Adrenal gland (tissue), 12 donors: ENCODE results near the gene UBN1. TPM values are rescaled to one million over a fixed set of nuclear protein-coding genes. Genes with fewer than 3 reads are reported as not detected.
"Not testable (repeated sequence)": the region's sequence is repeated elsewhere in the genome, so short reads cannot be mapped to it uniquely, and the experiment has no call there.

Experiments
- DNase-seq, 7 donors: peaks; one replicate each; pipeline ENCODE4 v3.0.0-alpha.2; 2019 to 2020
- H3K27ac ChIP-seq, 5 donors: fragments of 200-600 bp; sonication (generic) in 4 of 5; 1 replicate in 3 of 5; 2 replicates in 2 of 5; pipeline versions ENCODE4 v1.5.1 to v1.8.0; 2016 to 2020; ENCODE audit warnings: mild to moderate bottlenecking in 1 of 5
- H3K27me3 ChIP-seq: fragments of 200-600 bp; 2 replicates; pipeline ENCODE4 v1.8.0; 2021
- H3K36me3 ChIP-seq, 2 donors: fragments of 200-600 bp; replicated peaks in 1 of 2; 1 replicate in 1 of 2; 2 replicates in 1 of 2; pipeline versions ENCODE4 v1.5.1 to v1.8.0; 2018 to 2022
- H3K4me1 ChIP-seq, 2 donors: fragments of 200-600 bp; replicated peaks in 1 of 2; 1 replicate in 1 of 2; 2 replicates in 1 of 2; pipeline versions ENCODE4 v1.5.1 to v1.8.0; 2018 to 2021
- H3K4me3 ChIP-seq, 4 donors: fragments of 200-600 bp; sonication (generic) in 3 of 4; one replicate each; pipeline ENCODE4 v1.5.1; 2016 to 2018
- H3K9me3 ChIP-seq, 3 donors: fragments of 200-600 bp; sonication (generic) in 1 of 3; replicated peaks in 1 of 3; 1 replicate in 2 of 3; 2 replicates in 1 of 3; pipeline versions ENCODE4 v1.5.1 to v1.8.0; 2016 to 2021
- CTCF ChIP-seq, 6 experiments: fragments of 450-650 bp in 4 of 6; fragments of 200-600 bp in 2 of 6; sonication (generic) in 1 of 6; IDR thresholded peaks; 1 replicate in 5 of 6; 2 replicates in 1 of 6; pipeline versions ENCODE4 v1.5.1 to v1.8.0; 2016 to 2021; ENCODE audit warnings: antibody characterized with exemption in 6 of 6, mild to moderate bottlenecking in 2 of 6, moderate library complexity in 1 of 6
- POLR2A ChIP-seq, 2 donors: fragments of 450-650 bp; IDR thresholded peaks; one replicate each; pipeline ENCODE4 v1.6.1; 2017; ENCODE audit warnings: antibody characterized with exemption in 2 of 2, mild to moderate bottlenecking in 2 of 2, moderate library complexity in 1 of 2
- WGBS, 4 donors: extraction: QIAGEN DNeasy Blood & Tissue Kit in 2 of 4; methylation state at CpG; one replicate each; pipeline versions ENCODE4 v1.1.5 to v1.1.7; 2013 to 2017; 5-methylcytosine and 5-hydroxymethylcytosine counted together
- intact Hi-C, 2 donors: fragments of 100-400 bp; cut with DNase I; formaldehyde crosslinking; loops; one replicate each; pipeline versions ENCODE4 v1.14.1 to v1.15.0; 2022 to 2023
- polyA plus RNA-seq, 3 donors: library from polyadenylated mRNA; stranded (reverse); fragments of 200-250 nt in 2 of 3; fragments of 350-450 nt in 1 of 3; fragmentation: Illumina TruSeq in 1 of 3; extraction: RNeasy Lipid Tissue Mini Kit (QIAGEN cat#74804) in 1 of 3; gene quantifications; one replicate each; pipeline ENCODE4 v1.2.3, GENCODE V29; 2013 to 2014
- total RNA-seq, 9 donors: library from RNA; depleted of rRNA in 4 of 9; stranded (reverse); fragments of >200 nt in 4 of 9; fragments of 120-200 nt in 1 of 9; fragmentation: NEBNext Ultra II Directional in 1 of 9; extraction: Animal tissue kit (Norgen Biotek cat#: 25700) in 1 of 9; gene quantifications; one replicate each; pipeline versions ENCODE4 v1.1.0 to v1.2.4, GENCODE V29; 2013 to 2023
- donor health status: healthy with polysubstance abuse.
- donor health status: Bipolar disorder and iron deficiency.
- donor health status: DM: yes; HTN: yes; CAD: no.
- donor health status: DM: no; HTN: no; CAD: no.
- donor health status: DM: no; HTN: no; CAD: no.
- donor health status: DM: yes; HTN: yes; CAD: no.

UBN1 gene
- total and polyA plus RNA-seq, 12 donors, result 5.9 to 60.8 (median 28.4) TPM

DNA sequence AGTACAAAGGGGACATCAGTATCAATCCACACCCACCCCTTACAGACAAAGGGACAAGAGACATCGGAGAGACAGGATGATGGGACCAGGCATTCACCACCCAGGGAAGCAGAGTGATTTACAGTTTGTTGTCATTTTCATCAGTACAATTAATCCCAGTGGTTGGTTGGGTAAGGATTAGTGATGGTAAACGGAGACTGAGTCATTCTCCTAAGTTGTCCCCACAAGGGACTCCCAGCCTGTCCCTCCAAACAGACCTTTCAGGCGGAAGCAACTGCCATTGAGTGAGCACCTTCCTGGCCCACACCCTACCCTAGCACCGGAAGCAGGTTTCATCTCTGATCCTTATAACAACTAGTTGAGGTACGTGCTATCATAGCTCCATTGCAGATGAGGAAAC, 78.5 kb downstream of the UBN1 start:
- H3K9me3 ChIP-seq, result no peaks in the 10 kb centered on the region
- no peaks in the 10 kb centered on the region for H3K36me3 ChIP-seq
- no peaks in the 10 kb centered on the region for H3K27me3 ChIP-seq
- intact Hi-C loops, result no loop called here
- no peaks in the 10 kb centered on the region for H3K4me1 ChIP-seq
- 80 to 95% (median 85%) methylated on average over 5 of the region's 5 CpGs for WGBS, 4 donors
- TF ChIP-seq POLR2A (IDR thresholded peaks at IDR 0.05) (no peak), CTCF (IDR thresholded peaks at IDR 0.05) (no peak)
- H3K27ac ChIP-seq, result no peak overlapping the region
- no peak for DNase-seq
- no peak overlapping the region for H3K4me3 ChIP-seq

- no peaks in the 10 kb centered on the region for H3K9me3 ChIP-seq
- H3K27me3 ChIP-seq, result no peaks in the 10 kb centered on the region
- H3K4me3 ChIP-seq, result no peak overlapping the region
- DNase-seq, result no peak
- intact Hi-C loops, result no loop called here
- no peak overlapping the region for H3K27ac ChIP-seq
- no peaks in the 10 kb centered on the region for H3K4me1 ChIP-seq
- no peaks in the 10 kb centered on the region for H3K36me3 ChIP-seq
- 97 to 100% (median 98%) methylated on average over 2 of the region's 2 CpGs for WGBS, 4 donors
- no peak for TF ChIP-seq CTCF (IDR thresholded peaks at IDR 0.05)
- no peak for TF ChIP-seq POLR2A (IDR thresholded peaks at IDR 0.05)
Observed at GRCh38 chr16:4926928-4927327, 79.6 kb downstream of the UBN1 start.

GRCh38 chr16:4927661-4928060, 80.4 kb downstream of the UBN1 start:
- Histone ChIP-seq H3K4me1 (no peaks in the 10 kb centered on the region), H3K4me3 (no peak overlapping the region), H3K9me3 (no peaks in the 10 kb centered on the region), H3K36me3 (no peaks in the 10 kb centered on the region), H3K27me3 (no peaks in the 10 kb centered on the region), H3K27ac (no peak overlapping the region)
- intact Hi-C loops, result no loop called here
- WGBS, 4 donors, result 66 to 90% (median 70%) methylated on average over 2 of the region's 2 CpGs
- DNase-seq, result no peak
- TF ChIP-seq POLR2A (IDR thresholded peaks at IDR 0.05) (no peak), CTCF (IDR thresholded peaks at IDR 0.05) (no peak)

GRCh38 chr16:4928227-4928626, 80.9 kb downstream of the UBN1 start:
- intact Hi-C loops, result no loop called here
- Histone ChIP-seq H3K27ac (no peak overlapping the region), H3K4me1 (no peaks in the 10 kb centered on the region), H3K36me3 (no peaks in the 10 kb centered on the region), H3K27me3 (no peaks in the 10 kb centered on the region), H3K4me3 (no peak overlapping the region), H3K9me3 (no peaks in the 10 kb centered on the region)
- 92 to 96% (median 94%) methylated on average over 6 of the region's 6 CpGs for WGBS, 4 donors
- TF ChIP-seq POLR2A (IDR thresholded peaks at IDR 0.05) (no peak), CTCF (IDR thresholded peaks at IDR 0.05) (no peak)
- no peak for DNase-seq

DNA sequence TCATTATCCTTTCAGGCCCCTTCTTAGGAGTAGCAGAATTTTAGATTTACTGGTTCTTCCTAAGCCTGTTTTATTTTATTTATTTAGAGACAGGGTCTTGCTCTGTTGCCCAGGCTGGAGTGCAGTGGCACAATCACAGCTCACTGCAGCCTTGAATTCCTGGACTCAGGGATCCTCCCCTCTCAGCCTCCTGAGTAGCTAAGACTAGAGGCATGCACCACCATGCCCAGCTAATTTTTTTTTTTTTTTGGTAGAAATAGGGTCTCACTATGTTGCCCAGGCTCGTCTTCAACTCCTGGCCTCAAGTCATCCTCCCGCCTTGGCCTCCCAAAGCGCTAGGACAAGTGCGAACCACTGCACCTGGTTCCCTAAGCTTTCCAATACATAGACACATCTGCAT, 82.3 kb downstream of the UBN1 start:
- intact Hi-C loops, H3K27ac ChIP-seq, H3K27me3 ChIP-seq, DNase-seq, H3K4me1 ChIP-seq, H3K36me3 ChIP-seq, H3K4me3 ChIP-seq, H3K9me3 ChIP-seq: not testable (repeated sequence)
- 90 to 98% (median 96%) methylated on average over 4 of the region's 4 CpGs for WGBS, 4 donors
